Measurements from ENCODE around the gene CMTM7.

DNA sequence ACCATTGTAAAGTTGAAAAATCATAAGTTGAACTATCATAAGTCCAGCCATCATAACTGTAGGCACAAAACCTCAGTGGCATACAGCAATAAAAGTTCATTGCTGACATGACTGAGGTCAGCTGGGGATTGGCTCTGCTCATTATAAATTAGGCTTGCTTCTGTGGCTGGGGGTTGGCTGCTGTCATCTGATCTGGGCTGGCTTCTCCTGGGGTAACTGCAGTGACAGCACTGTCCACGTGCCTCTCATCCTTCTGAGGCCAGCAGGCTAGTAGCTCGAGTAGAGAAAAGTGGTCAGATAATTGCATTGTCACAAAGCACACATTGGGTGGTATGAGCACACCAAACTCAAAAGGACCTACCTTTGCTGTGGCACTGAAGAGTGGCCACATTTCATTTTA is 31.3 kb downstream of the CMTM7 start:
- TF ChIP-seq, protein P1, sequence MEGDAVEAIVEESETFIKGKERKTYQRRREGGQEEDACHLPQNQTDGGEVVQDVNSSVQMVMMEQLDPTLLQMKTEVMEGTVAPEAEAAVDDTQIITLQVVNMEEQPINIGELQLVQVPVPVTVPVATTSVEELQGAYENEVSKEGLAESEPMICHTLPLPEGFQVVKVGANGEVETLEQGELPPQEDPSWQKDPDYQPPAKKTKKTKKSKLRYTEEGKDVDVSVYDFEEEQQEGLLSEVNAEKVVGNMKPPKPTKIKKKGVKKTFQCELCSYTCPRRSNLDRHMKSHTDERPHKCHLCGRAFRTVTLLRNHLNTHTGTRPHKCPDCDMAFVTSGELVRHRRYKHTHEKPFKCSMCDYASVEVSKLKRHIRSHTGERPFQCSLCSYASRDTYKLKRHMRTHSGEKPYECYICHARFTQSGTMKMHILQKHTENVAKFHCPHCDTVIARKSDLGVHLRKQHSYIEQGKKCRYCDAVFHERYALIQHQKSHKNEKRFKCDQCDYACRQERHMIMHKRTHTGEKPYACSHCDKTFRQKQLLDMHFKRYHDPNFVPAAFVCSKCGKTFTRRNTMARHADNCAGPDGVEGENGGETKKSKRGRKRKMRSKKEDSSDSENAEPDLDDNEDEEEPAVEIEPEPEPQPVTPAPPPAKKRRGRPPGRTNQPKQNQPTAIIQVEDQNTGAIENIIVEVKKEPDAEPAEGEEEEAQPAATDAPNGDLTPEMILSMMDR (IDR thresholded peaks at IDR 0.05): no peak
- TF ChIP-seq EZH2 (IDR thresholded peaks at IDR 0.05) (no peak), EZH2phosphoT487 (IDR thresholded peaks at IDR 0.05) (no peak)

Data from neural progenitor cell (in vitro differentiated cells).